WTC11 (cell line): ENCODE results near the gene ATP4A. TPM values are rescaled to one million over a fixed set of nuclear protein-coding genes. Genes with fewer than 3 reads are reported as not detected.
A peak's percentile ranks its signal among the peaks of the same experiment; 100 is the strongest.

ENCODE experiments used
- EMX1 ChIP-seq: fragments of 250-450 bp; sonication (Bioruptor Pico); IDR thresholded peaks from 2 replicates; pipeline ENCODE4 v1.8.0; 2021; ENCODE audit warnings: mild to moderate bottlenecking
- ESRRA ChIP-seq: sonication (generic); formaldehyde crosslinking; IDR thresholded peaks from 2 replicates; pipeline ENCODE4 v1.8.1; 2022; ENCODE audit warnings: mild to moderate bottlenecking, missing genetic modification reagents, borderline replicate concordance
- FOXJ3 ChIP-seq: sonication (generic); formaldehyde crosslinking; IDR thresholded peaks from 2 replicates; pipeline ENCODE4 v1.9.0; 2021; ENCODE audit warnings: missing genetic modification reagents, mild to moderate bottlenecking, borderline replicate concordance
- FOXP1 ChIP-seq: sonication (generic); formaldehyde crosslinking; IDR thresholded peaks from 2 replicates; pipeline ENCODE4 v1.8.0; 2022; ENCODE audit warnings: missing genetic modification reagents, mild to moderate bottlenecking, moderate library complexity, borderline replicate concordance
- GRHL2 ChIP-seq: fragments of 250-450 bp; sonication (Bioruptor Pico); IDR thresholded peaks from 2 replicates; pipeline ENCODE4 v1.8.0; 2022; ENCODE audit warnings: mild to moderate bottlenecking, moderate library complexity; ENCODE audit not compliant: insufficient replicate concordance, severe bottlenecking
- MXD4 ChIP-seq: fragments of 250-450 bp; sonication (Bioruptor Pico); IDR thresholded peaks from 2 replicates; pipeline ENCODE4 v1.8.0; 2021; ENCODE audit warnings: mild to moderate bottlenecking, moderate library complexity, borderline replicate concordance
- PRRX2 ChIP-seq: fragments of 250-450 bp; sonication (Bioruptor Pico); IDR thresholded peaks from 2 replicates; pipeline ENCODE4 v1.8.0; 2021; ENCODE audit warnings: mild to moderate bottlenecking
- SMAD3 ChIP-seq: sonication (generic); formaldehyde crosslinking; IDR thresholded peaks from 2 replicates; pipeline ENCODE4 v1.8.0; 2022; ENCODE audit warnings: missing genetic modification reagents, mild to moderate bottlenecking, borderline replicate concordance
- SMAD4 ChIP-seq: sonication (generic); formaldehyde crosslinking; IDR thresholded peaks from 2 replicates; pipeline ENCODE4 v1.8.0; 2022; ENCODE audit warnings: mild to moderate bottlenecking, missing genetic modification reagents
- TEAD1 ChIP-seq: sonication (generic); formaldehyde crosslinking; IDR thresholded peaks from 2 replicates; pipeline ENCODE4 v1.8.0; 2022; ENCODE audit warnings: mild to moderate bottlenecking, missing genetic modification reagents
- TEAD4 ChIP-seq: sonication (generic); formaldehyde crosslinking; IDR thresholded peaks from 2 replicates; pipeline ENCODE4 v1.8.0; 2022; ENCODE audit warnings: mild to moderate bottlenecking, missing genetic modification reagents
- TP53 ChIP-seq: sonication (generic); formaldehyde crosslinking; IDR thresholded peaks from 2 replicates; pipeline ENCODE4 v1.8.1; 2023; ENCODE audit warnings: mild to moderate bottlenecking, missing genetic modification reagents
- ZNF317 ChIP-seq: sonication (generic); formaldehyde crosslinking; IDR thresholded peaks from 2 replicates; pipeline ENCODE4 v1.8.1; 2023; ENCODE audit warnings: low read depth, mild to moderate bottlenecking, moderate library complexity, missing genetic modification reagents, borderline replicate concordance
- ZNF396 ChIP-seq: fragments of 250-450 bp; sonication (Bioruptor Pico); IDR thresholded peaks from 2 replicates; pipeline ENCODE4 v1.8.0; 2021; ENCODE audit warnings: mild to moderate bottlenecking, moderate library complexity, borderline replicate concordance
- ZNF671 ChIP-seq: fragments of 250-450 bp; sonication (Bioruptor Pico); IDR thresholded peaks from 2 replicates; pipeline ENCODE4 v1.8.0; 2021; ENCODE audit warnings: mild to moderate bottlenecking
- total RNA-seq: library from RNA; stranded (reverse); gene quantifications from 3 replicates; pipeline ENCODE4 v1.2.3, GENCODE V29; 2021
- TF ChIP-seq, protein P1 (sequence below): fragments of 250-450 bp; sonication (Bioruptor Pico); IDR thresholded peaks from 2 replicates; pipeline ENCODE4 v1.9.0; 2021; ENCODE audit warnings: mild to moderate bottlenecking, borderline replicate concordance
- TF ChIP-seq, protein P2 (sequence below): sonication (generic); formaldehyde crosslinking; IDR thresholded peaks from 2 replicates; pipeline ENCODE4 v1.8.1; 2022; ENCODE audit warnings: mild to moderate bottlenecking, missing genetic modification reagents, moderate library complexity, borderline replicate concordance
- TF ChIP-seq, protein P3 (sequence below): sonication (generic); formaldehyde crosslinking; IDR thresholded peaks from 2 replicates; pipeline ENCODE4 v1.8.1; 2022; ENCODE audit warnings: mild to moderate bottlenecking, moderate library complexity, missing genetic modification reagents
- TF ChIP-seq, protein P4 (sequence below): sonication (generic); formaldehyde crosslinking; IDR thresholded peaks from 2 replicates; pipeline ENCODE4 v1.8.1; 2022; ENCODE audit warnings: low read depth, mild to moderate bottlenecking, moderate library complexity, missing genetic modification reagents, borderline replicate concordance
- TF ChIP-seq, protein P5 (sequence below): sonication (generic); formaldehyde crosslinking; IDR thresholded peaks from 2 replicates; pipeline ENCODE4 v1.8.0; 2022; ENCODE audit warnings: mild to moderate bottlenecking, missing genetic modification reagents
- TF ChIP-seq, protein P6 (sequence below): sonication (generic); formaldehyde crosslinking; conservative IDR thresholded peaks from 2 replicates; pipeline ENCODE4 v1.8.1; 2022; ENCODE audit warnings: mild to moderate bottlenecking, missing genetic modification reagents
- TF ChIP-seq, protein P7 (sequence below): sonication (generic); formaldehyde crosslinking; IDR thresholded peaks from 2 replicates; pipeline ENCODE4 v1.8.1; 2023; ENCODE audit warnings: mild to moderate bottlenecking, missing genetic modification reagents, moderate library complexity
- TF ChIP-seq, protein P8 (sequence below): sonication (generic); formaldehyde crosslinking; IDR thresholded peaks from 2 replicates; pipeline ENCODE4 v1.8.1; 2022; ENCODE audit warnings: missing genetic modification reagents, borderline replicate concordance
- TF ChIP-seq, protein P9 (sequence below): fragments of 250-450 bp; sonication (Bioruptor Pico); conservative IDR thresholded peaks from 2 replicates; pipeline ENCODE4 v1.9.0; 2021; ENCODE audit warnings: mild to moderate bottlenecking

The ATP4A gene
- total RNA-seq, 1 experiment from 2014 or later = 0.59 TPM

DNA sequence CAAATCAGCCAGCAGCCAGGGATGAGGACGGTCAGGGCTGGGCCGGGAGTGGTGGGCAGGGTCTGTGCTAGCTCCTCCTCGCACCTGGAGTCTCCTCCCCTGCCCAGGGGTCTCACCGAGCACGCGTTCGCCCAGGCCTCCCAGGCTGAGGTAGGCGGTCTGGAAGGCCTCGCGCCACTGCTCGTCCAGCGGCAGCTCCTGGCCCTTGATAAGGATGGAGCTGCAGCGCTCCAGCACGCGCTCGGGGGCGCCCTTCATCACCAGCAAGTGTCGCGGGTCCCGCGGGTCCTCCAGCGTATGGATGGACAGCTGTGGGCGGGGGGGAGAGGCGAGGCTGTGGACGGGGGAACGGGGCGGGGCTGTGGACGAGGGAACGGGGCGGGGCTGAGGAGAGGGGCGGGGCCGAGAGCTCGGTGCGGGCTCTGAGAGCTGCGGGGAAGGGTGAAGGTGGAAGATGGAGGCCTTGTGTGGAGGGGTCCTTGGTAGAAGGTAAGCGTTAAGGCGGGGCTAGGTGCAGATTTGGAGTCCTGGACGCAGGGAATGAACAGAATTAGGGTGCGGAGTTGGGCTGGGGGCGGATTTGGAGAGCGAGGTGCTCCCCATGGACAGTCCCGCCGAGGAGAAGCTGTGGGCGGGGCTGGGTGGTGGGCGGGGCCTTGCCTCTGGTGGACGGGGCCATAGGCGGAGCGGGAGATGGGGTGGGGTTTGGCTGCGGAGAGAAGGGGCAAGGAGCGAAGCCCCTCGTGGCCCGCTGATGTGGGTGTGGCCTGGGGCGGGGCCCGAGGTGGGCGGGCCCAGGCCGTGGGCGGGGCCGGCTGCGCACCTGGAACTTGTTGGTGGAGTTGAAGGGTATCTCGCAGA is 5.7 kb downstream of the ATP4A start (continued):
- TF ChIP-seq, protein P1, sequence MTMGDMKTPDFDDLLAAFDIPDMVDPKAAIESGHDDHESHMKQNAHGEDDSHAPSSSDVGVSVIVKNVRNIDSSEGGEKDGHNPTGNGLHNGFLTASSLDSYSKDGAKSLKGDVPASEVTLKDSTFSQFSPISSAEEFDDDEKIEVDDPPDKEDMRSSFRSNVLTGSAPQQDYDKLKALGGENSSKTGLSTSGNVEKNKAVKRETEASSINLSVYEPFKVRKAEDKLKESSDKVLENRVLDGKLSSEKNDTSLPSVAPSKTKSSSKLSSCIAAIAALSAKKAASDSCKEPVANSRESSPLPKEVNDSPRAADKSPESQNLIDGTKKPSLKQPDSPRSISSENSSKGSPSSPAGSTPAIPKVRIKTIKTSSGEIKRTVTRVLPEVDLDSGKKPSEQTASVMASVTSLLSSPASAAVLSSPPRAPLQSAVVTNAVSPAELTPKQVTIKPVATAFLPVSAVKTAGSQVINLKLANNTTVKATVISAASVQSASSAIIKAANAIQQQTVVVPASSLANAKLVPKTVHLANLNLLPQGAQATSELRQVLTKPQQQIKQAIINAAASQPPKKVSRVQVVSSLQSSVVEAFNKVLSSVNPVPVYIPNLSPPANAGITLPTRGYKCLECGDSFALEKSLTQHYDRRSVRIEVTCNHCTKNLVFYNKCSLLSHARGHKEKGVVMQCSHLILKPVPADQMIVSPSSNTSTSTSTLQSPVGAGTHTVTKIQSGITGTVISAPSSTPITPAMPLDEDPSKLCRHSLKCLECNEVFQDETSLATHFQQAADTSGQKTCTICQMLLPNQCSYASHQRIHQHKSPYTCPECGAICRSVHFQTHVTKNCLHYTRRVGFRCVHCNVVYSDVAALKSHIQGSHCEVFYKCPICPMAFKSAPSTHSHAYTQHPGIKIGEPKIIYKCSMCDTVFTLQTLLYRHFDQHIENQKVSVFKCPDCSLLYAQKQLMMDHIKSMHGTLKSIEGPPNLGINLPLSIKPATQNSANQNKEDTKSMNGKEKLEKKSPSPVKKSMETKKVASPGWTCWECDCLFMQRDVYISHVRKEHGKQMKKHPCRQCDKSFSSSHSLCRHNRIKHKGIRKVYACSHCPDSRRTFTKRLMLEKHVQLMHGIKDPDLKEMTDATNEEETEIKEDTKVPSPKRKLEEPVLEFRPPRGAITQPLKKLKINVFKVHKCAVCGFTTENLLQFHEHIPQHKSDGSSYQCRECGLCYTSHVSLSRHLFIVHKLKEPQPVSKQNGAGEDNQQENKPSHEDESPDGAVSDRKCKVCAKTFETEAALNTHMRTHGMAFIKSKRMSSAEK (CRISPR knock-in tag) = no peak
- TF ChIP-seq ZNF396 (CRISPR knock-in tag) (no peak), TP53 (no peak), SMAD4 (0 out of 2 replicates have a peak, but pooled peaks have one; percentile 28), EMX1 (CRISPR knock-in tag) (no peak), FOXP1 (CRISPR knock-in tag) (peak; percentile 80; the same call in 1 of the 2 replicates), ZNF671 (CRISPR knock-in tag) (no peak), PRRX2 (CRISPR knock-in tag) (no peak), FOXJ3 (no peak), SMAD3 (no peak), ZNF317 (CRISPR knock-in tag) (no peak), TEAD1 (CRISPR knock-in tag) (peak; percentile 21; the same call in 1 of the 2 replicates), ESRRA (CRISPR knock-in tag) (no peak), MXD4 (no peak), GRHL2 (CRISPR knock-in tag) (no peak), TEAD4 (peak; percentile 10; the same call in 1 of the 2 replicates)
- TF ChIP-seq, protein P2, sequence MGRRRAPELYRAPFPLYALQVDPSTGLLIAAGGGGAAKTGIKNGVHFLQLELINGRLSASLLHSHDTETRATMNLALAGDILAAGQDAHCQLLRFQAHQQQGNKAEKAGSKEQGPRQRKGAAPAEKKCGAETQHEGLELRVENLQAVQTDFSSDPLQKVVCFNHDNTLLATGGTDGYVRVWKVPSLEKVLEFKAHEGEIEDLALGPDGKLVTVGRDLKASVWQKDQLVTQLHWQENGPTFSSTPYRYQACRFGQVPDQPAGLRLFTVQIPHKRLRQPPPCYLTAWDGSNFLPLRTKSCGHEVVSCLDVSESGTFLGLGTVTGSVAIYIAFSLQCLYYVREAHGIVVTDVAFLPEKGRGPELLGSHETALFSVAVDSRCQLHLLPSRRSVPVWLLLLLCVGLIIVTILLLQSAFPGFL (CRISPR knock-in tag) = no peak
- TF ChIP-seq, protein P3, sequence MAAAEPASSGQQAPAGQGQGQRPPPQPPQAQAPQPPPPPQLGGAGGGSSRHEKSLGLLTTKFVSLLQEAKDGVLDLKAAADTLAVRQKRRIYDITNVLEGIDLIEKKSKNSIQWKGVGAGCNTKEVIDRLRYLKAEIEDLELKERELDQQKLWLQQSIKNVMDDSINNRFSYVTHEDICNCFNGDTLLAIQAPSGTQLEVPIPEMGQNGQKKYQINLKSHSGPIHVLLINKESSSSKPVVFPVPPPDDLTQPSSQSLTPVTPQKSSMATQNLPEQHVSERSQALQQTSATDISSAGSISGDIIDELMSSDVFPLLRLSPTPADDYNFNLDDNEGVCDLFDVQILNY (CRISPR knock-in tag) = no peak
- TF ChIP-seq, protein P4, sequence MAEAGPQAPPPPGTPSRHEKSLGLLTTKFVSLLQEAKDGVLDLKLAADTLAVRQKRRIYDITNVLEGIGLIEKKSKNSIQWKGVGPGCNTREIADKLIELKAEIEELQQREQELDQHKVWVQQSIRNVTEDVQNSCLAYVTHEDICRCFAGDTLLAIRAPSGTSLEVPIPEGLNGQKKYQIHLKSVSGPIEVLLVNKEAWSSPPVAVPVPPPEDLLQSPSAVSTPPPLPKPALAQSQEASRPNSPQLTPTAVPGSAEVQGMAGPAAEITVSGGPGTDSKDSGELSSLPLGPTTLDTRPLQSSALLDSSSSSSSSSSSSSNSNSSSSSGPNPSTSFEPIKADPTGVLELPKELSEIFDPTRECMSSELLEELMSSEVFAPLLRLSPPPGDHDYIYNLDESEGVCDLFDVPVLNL = no peak
- TF ChIP-seq, protein P5, sequence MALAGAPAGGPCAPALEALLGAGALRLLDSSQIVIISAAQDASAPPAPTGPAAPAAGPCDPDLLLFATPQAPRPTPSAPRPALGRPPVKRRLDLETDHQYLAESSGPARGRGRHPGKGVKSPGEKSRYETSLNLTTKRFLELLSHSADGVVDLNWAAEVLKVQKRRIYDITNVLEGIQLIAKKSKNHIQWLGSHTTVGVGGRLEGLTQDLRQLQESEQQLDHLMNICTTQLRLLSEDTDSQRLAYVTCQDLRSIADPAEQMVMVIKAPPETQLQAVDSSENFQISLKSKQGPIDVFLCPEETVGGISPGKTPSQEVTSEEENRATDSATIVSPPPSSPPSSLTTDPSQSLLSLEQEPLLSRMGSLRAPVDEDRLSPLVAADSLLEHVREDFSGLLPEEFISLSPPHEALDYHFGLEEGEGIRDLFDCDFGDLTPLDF (CRISPR knock-in tag) = no peak
- TF ChIP-seq, protein P6, sequence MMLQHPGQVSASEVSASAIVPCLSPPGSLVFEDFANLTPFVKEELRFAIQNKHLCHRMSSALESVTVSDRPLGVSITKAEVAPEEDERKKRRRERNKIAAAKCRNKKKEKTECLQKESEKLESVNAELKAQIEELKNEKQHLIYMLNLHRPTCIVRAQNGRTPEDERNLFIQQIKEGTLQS (CRISPR knock-in tag) = no peak
- TF ChIP-seq, protein P7, sequence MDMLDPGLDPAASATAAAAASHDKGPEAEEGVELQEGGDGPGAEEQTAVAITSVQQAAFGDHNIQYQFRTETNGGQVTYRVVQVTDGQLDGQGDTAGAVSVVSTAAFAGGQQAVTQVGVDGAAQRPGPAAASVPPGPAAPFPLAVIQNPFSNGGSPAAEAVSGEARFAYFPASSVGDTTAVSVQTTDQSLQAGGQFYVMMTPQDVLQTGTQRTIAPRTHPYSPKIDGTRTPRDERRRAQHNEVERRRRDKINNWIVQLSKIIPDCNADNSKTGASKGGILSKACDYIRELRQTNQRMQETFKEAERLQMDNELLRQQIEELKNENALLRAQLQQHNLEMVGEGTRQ (CRISPR knock-in tag) = no peak
- TF ChIP-seq, protein P8, sequence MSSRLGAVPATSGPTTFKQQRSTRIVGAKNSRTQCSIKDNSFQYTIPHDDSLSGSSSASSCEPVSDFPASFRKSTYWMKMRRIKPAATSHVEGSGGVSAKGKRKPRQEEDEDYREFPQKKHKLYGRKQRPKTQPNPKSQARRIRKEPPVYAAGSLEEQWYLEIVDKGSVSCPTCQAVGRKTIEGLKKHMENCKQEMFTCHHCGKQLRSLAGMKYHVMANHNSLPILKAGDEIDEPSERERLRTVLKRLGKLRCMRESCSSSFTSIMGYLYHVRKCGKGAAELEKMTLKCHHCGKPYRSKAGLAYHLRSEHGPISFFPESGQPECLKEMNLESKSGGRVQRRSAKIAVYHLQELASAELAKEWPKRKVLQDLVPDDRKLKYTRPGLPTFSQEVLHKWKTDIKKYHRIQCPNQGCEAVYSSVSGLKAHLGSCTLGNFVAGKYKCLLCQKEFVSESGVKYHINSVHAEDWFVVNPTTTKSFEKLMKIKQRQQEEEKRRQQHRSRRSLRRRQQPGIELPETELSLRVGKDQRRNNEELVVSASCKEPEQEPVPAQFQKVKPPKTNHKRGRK (CRISPR knock-in tag) = no peak
- TF ChIP-seq, protein P9, sequence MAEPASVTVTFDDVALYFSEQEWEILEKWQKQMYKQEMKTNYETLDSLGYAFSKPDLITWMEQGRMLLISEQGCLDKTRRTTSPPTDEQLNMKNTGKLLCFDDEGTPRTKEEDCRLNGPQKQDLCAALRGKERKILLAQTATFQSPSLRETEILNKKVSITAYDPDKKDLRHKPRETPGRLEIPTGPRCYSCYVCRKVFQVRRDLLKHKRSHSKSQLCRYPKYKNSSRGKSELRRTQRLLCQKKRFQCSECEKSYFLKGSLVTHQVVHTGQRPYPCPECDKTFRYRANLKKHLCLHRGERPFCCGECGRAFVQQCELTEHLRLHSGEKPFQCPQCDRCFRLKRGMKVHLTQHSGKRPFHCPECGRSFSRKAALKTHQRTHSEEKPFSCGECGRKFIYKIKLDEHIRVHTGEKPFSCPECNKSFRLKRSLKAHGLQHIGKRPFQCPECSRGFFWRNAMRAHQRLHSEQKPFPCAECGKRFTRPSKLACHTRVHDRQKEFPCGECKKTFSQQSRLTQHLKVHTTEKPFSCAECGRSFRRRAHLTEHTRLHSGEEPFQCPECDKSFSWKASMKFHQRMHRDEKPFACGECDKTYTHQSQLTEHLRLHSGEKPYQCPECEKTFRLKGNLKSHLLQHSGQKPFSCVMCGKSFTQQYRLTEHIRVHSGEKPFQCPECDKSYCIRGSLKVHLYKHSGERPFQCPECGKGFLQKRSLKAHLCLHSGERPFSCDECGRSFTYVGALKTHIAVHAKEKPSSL = no peak
